OCI-LY1 (cell line): ENCODE data around the gene LRRC71.

Experiments used
- H2AFZ ChIP-seq: fragments of 200-600 bp; sonication (generic), shearing (Covaris generic); 2 replicates; pipeline ENCODE4 v1.6.0; 2014; ENCODE audit warnings: antibody characterized with exemption, mild to moderate bottlenecking, low read length
- H3F3A ChIP-seq: fragments of 200-600 bp; sonication (generic), shearing (Covaris generic); 2 replicates; pipeline ENCODE4 v1.6.0; 2014; ENCODE audit warnings: mild to moderate bottlenecking, antibody characterized with exemption, low read length, moderate library complexity; ENCODE audit not compliant: insufficient read depth
- H3K27ac ChIP-seq: fragments of 200-600 bp; sonication (generic); 2 replicates; pipeline ENCODE4 v1.5.1; 2014; ENCODE audit warnings: low read length, mixed run types, mild to moderate bottlenecking, low read depth; ENCODE audit not compliant: poor library complexity, severe bottlenecking
- H3K27me3 ChIP-seq: fragments of 200-600 bp; sonication (generic); 2 replicates; pipeline ENCODE4 v1.6.0; 2014; ENCODE audit warnings: antibody characterized with exemption, mild to moderate bottlenecking, low read length, moderate library complexity; ENCODE audit not compliant: insufficient read depth
- H3K36me3 ChIP-seq: fragments of 200-600 bp; sonication (generic); 2 replicates; pipeline ENCODE4 v1.6.1; 2014; ENCODE audit warnings: mild to moderate bottlenecking, antibody characterized with exemption, low read length, moderate library complexity, mixed read lengths; ENCODE audit not compliant: insufficient read depth
- H3K4me1 ChIP-seq: fragments of 200-600 bp; sonication (generic); 2 replicates; pipeline ENCODE4 v1.5.1; 2014; ENCODE audit warnings: mild to moderate bottlenecking, low read length, moderate library complexity; ENCODE audit not compliant: insufficient read depth, severe bottlenecking
- H3K4me2 ChIP-seq: fragments of 200-600 bp; sonication (generic), shearing (Covaris generic); 2 replicates; pipeline ENCODE4 v1.6.1; 2014; ENCODE audit warnings: low read length
- H3K4me3 ChIP-seq: fragments of 200-600 bp; sonication (generic); 2 replicates; pipeline ENCODE4 v1.5.1; 2014; ENCODE audit warnings: low read length, low read depth, mild to moderate bottlenecking, mixed read lengths; ENCODE audit not compliant: poor library complexity, severe bottlenecking
- H3K79me2 ChIP-seq: fragments of 200-600 bp; shearing (Covaris generic); 2 replicates; pipeline ENCODE4 v1.6.1; 2016; ENCODE audit warnings: mixed run types, low read length, mixed read lengths; ENCODE audit not compliant: insufficient read depth
- H3K9ac ChIP-seq: fragments of 200-600 bp; sonication (generic), shearing (Covaris generic); 2 replicates; pipeline ENCODE4 v1.6.1; 2014; ENCODE audit warnings: mild to moderate bottlenecking, low read length, mixed read lengths
- H3K9me2 ChIP-seq: fragments of 200-600 bp; sonication (generic), shearing (Covaris generic); 2 replicates; pipeline ENCODE4 v1.6.1; 2014; ENCODE audit warnings: low read depth, mild to moderate bottlenecking, low read length, mixed read lengths
- H3K9me3 ChIP-seq: fragments of 200-600 bp; shearing (Covaris generic); 2 replicates; pipeline ENCODE4 v1.6.1; 2014; ENCODE audit warnings: low read length, mixed read lengths
- H4K20me1 ChIP-seq: fragments of 200-600 bp; sonication (generic), shearing (Covaris generic); 2 replicates; pipeline ENCODE4 v1.6.0; 2016; ENCODE audit warnings: mild to moderate bottlenecking, low read length; ENCODE audit not compliant: insufficient read depth
- EZH2 ChIP-seq: fragments of 200-600 bp; sonication (generic), shearing (Covaris generic); IDR thresholded peaks from 2 replicates; pipeline ENCODE4 v1.8.0; 2017; ENCODE audit warnings: borderline replicate concordance, mixed run types, mild to moderate bottlenecking, antibody characterized with exemption, low read length, moderate library complexity, mixed read lengths
- TF ChIP-seq, protein P1 (sequence below): fragments of 200-600 bp; sonication (generic), shearing (Covaris generic); IDR thresholded peaks from 2 replicates; pipeline ENCODE4 v1.5.1; 2017; ENCODE audit warnings: mild to moderate bottlenecking, antibody characterized with exemption, low read length, moderate library complexity, mixed read lengths

Gene LRRC71

DNA sequence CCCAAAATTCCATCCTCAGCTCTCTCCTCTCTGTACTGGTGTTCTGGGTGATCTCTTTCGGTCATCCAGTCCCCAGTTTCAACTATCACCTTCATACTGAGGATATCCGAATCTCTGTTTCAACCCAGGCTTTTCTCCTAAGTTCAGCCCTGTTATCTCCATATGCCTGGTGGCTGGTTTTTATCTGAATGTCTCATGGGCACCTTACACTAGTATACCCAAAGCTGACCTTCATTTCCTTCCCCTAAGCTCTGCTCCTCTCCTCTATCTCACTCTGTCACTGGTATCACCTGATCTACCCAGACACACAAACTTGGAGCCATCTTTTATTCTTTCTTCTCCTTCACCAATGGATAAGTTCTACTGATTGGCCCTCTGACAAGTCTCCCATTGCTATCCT, 53.0 kb downstream of the LRRC71 start:
- TF ChIP-seq EZH2, result no peak
- TF ChIP-seq, protein P1, sequence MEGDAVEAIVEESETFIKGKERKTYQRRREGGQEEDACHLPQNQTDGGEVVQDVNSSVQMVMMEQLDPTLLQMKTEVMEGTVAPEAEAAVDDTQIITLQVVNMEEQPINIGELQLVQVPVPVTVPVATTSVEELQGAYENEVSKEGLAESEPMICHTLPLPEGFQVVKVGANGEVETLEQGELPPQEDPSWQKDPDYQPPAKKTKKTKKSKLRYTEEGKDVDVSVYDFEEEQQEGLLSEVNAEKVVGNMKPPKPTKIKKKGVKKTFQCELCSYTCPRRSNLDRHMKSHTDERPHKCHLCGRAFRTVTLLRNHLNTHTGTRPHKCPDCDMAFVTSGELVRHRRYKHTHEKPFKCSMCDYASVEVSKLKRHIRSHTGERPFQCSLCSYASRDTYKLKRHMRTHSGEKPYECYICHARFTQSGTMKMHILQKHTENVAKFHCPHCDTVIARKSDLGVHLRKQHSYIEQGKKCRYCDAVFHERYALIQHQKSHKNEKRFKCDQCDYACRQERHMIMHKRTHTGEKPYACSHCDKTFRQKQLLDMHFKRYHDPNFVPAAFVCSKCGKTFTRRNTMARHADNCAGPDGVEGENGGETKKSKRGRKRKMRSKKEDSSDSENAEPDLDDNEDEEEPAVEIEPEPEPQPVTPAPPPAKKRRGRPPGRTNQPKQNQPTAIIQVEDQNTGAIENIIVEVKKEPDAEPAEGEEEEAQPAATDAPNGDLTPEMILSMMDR, result no peak
- Histone ChIP-seq H3K27me3 (no peaks in the 10 kb centered on the region), H3K9me3 (no peaks in the 10 kb centered on the region), H3K9me2 (no peaks in the 10 kb centered on the region), H3K79me2 (no peaks in the 10 kb centered on the region), H3K4me2 (no peak overlapping the region), H3K36me3 (no peaks in the 10 kb centered on the region), H3K4me1 (no peaks in the 10 kb centered on the region), H2AFZ (no peak overlapping the region), H3F3A (no peaks in the 10 kb centered on the region), H3K9ac (no peak overlapping the region), H3K27ac (no peak overlapping the region), H3K4me3 (no peak overlapping the region), H4K20me1 (no peaks in the 10 kb centered on the region)

DNA sequence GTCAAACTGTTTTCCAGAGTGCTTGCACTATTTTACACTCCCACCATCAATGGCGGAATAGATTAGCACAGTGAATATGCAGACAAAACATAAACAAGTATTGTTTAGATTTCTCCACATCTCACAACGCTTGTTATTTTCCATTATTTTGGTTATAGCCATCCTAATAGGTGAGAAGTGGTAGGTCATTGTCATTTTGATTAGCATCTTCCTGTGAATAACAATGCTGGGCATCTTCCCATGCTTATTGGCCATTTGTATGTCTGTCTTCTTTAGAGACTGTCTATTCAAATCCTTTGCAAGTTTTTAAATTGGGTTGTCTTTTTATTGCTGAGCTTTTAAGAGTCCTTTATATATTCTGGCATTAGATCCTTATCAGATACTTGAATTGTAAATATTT, 54.7 kb downstream of the LRRC71 start:
- Histone ChIP-seq H3K4me1 (no peaks in the 10 kb centered on the region), H3K36me3 (no peaks in the 10 kb centered on the region), H3K27me3 (no peaks in the 10 kb centered on the region), H4K20me1 (no peaks in the 10 kb centered on the region), H3K27ac (no peak overlapping the region), H3K4me2 (no peak overlapping the region), H3F3A (no peaks in the 10 kb centered on the region), H3K79me2 (no peaks in the 10 kb centered on the region), H3K9ac (no peak overlapping the region), H3K9me3 (no peaks in the 10 kb centered on the region), H3K4me3 (no peak overlapping the region), H2AFZ (no peak overlapping the region), H3K9me2 (no peaks in the 10 kb centered on the region)
- TF ChIP-seq, protein P1, result no peak
- TF ChIP-seq EZH2, result no peak

DNA sequence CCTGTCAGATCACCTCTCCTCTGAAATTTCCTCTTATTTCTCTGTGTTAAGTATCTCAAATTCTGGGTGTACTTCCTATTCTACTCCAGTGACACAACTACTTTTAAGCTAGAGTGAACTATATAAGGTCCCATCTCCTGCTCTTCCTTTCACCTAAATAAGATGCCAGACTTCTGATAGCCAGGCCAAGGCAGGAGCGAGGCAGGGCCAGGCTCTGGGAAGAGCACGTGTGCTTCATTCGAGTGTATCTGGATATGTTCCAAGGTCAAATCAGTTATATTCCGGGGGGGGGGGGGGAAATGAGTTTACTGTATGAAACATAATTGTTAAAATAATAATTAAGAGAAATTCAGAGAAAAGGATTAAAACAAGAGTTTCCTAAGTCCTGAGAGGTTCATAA, 60.1 kb downstream of the LRRC71 start:
- no peak overlapping the region for H3K9ac ChIP-seq
- no peak overlapping the region for H3K4me3 ChIP-seq
- no peak overlapping the region for H3K4me2 ChIP-seq
- 0 out of 2 replicates have a peak, but pooled peaks cover 4% of the 10 kb centered on the region for H3K27me3 ChIP-seq
- no peaks in the 10 kb centered on the region for H4K20me1 ChIP-seq
- no peaks in the 10 kb centered on the region for H3K36me3 ChIP-seq
- H2AFZ ChIP-seq, result no peak overlapping the region
- TF ChIP-seq, protein P1, result no peak
- no peak for TF ChIP-seq EZH2
- no peaks in the 10 kb centered on the region for H3K79me2 ChIP-seq
- no peaks in the 10 kb centered on the region for H3K9me2 ChIP-seq
- H3F3A ChIP-seq, result no peaks in the 10 kb centered on the region
- no peaks in the 10 kb centered on the region for H3K4me1 ChIP-seq
- H3K9me3 ChIP-seq, result no peaks in the 10 kb centered on the region
- H3K27ac ChIP-seq, result no peak overlapping the region
